T1000 (cell line): Measurements from ENCODE around the gene AKT1.

Experiments used
- DNase-seq: peaks from one replicate; lab custom pipeline; 2025; ENCODE audit warnings: mixed read lengths; lab: John Stamatoyannopoulos, UW

The AKT1 gene

GRCh38 chr14:104753528-104754212 is 41.9 kb downstream of the AKT1 start:
- DNase-seq: no peak

- DNase-seq: peak; percentile 99
Measured at GRCh38 chr14:104752735-104753527, 42.6 kb downstream of the AKT1 start, which contains the start of gene SIVA1. Gene SIVA1 (plus strand): TSS chr14:104753147. CDS start chr14:104753202, 55 bp downstream.

- DNase-seq: no peak
Measured at GRCh38 chr14:104752423-104752734, 43.2 kb downstream of the AKT1 start.

GRCh38 chr14:104751539-104752422 is 43.8 kb downstream of the AKT1 start:
- no peak for DNase-seq

GRCh38 chr14:104750753-104751057 is 44.8 kb downstream of the AKT1 start:
- peak; percentile 23 for DNase-seq

- DNase-seq: no peak
Measured at GRCh38 chr14:104750056-104750752, 45.3 kb downstream of the AKT1 start.

GRCh38 chr14:104749111-104749649 is 46.4 kb downstream of the AKT1 start:
- no peak for DNase-seq

- DNase-seq: no peak
Measured at GRCh38 chr14:104747876-104748275, 47.7 kb downstream of the AKT1 start.

- no peak for DNase-seq
Measured at GRCh38 chr14:104746934-104747481, 48.5 kb downstream of the AKT1 start.

GRCh38 chr14:104746071-104746545 is 49.4 kb downstream of the AKT1 start:
- DNase-seq: no peak

- DNase-seq: no peak
Measured at GRCh38 chr14:104745431-104745830, 50.1 kb downstream of the AKT1 start.

- DNase-seq: no peak
Measured at GRCh38 chr14:104744484-104744883, 51.1 kb downstream of the AKT1 start.

GRCh38 chr14:104743461-104744380 is 51.8 kb downstream of the AKT1 start:
- DNase-seq: no peak

- no peak for DNase-seq
Measured at GRCh38 chr14:104742586-104743455, 52.7 kb downstream of the AKT1 start.

GRCh38 chr14:104741803-104742251 is 53.7 kb downstream of the AKT1 start:
- DNase-seq: no peak

- DNase-seq: no peak
Measured at GRCh38 chr14:104741108-104741802, 54.3 kb downstream of the AKT1 start.

- no peak for DNase-seq
Measured at GRCh38 chr14:104739546-104740516, 55.7 kb downstream of the AKT1 start.
